ENCODE data around the gene BANF2. TPM values are rescaled to one million over a fixed set of nuclear protein-coding genes. Genes with fewer than 3 reads are reported as not detected.

The BANF2 gene
- total and polyA plus RNA-seq, 2 of the 13 experiments (the other 11 are each of a cell fraction or from before 2014, with no cell fraction given) = 0.35 TPM; not detected in 1

DNA sequence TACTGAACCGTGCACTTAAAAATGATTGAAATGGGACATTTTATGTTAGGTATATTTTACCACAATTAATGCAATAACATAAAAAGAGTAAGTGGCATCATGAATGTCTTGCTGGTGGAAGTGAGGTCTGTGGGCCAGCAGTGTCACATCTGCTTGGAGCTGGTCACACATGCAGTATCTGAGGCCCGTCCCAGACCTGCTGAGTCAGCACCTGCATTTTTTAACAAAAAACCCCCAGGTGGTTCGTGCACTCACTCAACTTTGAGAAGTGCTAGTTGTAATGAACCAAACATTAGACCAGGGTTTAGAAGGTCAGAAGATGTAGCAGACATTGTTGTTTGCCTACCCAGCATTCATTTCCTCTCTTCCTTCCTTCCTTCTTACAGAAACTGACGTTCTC is 21.0 kb downstream of the BANF2 start (continued):
- TF ChIP-seq, protein P1, sequence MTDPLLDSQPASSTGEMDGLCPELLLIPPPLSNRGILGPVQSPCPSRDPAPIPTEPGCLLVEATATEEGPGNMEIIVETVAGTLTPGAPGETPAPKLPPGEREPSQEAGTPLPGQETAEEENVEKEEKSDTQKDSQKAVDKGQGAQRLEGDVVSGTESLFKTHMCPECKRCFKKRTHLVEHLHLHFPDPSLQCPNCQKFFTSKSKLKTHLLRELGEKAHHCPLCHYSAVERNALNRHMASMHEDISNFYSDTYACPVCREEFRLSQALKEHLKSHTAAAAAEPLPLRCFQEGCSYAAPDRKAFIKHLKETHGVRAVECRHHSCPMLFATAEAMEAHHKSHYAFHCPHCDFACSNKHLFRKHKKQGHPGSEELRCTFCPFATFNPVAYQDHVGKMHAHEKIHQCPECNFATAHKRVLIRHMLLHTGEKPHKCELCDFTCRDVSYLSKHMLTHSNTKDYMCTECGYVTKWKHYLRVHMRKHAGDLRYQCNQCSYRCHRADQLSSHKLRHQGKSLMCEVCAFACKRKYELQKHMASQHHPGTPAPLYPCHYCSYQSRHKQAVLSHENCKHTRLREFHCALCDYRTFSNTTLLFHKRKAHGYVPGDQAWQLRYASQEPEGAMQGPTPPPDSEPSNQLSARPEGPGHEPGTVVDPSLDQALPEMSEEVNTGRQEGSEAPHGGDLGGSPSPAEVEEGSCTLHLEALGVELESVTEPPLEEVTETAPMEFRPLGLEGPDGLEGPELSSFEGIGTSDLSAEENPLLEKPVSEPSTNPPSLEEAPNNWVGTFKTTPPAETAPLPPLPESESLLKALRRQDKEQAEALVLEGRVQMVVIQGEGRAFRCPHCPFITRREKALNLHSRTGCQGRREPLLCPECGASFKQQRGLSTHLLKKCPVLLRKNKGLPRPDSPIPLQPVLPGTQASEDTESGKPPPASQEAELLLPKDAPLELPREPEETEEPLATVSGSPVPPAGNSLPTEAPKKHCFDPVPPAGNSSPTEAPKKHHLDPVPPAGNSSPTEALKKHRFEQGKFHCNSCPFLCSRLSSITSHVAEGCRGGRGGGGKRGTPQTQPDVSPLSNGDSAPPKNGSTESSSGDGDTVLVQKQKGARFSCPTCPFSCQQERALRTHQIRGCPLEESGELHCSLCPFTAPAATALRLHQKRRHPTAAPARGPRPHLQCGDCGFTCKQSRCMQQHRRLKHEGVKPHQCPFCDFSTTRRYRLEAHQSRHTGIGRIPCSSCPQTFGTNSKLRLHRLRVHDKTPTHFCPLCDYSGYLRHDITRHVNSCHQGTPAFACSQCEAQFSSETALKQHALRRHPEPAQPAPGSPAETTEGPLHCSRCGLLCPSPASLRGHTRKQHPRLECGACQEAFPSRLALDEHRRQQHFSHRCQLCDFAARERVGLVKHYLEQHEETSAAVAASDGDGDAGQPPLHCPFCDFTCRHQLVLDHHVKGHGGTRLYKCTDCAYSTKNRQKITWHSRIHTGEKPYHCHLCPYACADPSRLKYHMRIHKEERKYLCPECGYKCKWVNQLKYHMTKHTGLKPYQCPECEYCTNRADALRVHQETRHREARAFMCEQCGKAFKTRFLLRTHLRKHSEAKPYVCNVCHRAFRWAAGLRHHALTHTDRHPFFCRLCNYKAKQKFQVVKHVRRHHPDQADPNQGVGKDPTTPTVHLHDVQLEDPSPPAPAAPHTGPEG (CRISPR knock-in tag; IDR thresholded peaks at IDR 0.05) = no peak

DNA sequence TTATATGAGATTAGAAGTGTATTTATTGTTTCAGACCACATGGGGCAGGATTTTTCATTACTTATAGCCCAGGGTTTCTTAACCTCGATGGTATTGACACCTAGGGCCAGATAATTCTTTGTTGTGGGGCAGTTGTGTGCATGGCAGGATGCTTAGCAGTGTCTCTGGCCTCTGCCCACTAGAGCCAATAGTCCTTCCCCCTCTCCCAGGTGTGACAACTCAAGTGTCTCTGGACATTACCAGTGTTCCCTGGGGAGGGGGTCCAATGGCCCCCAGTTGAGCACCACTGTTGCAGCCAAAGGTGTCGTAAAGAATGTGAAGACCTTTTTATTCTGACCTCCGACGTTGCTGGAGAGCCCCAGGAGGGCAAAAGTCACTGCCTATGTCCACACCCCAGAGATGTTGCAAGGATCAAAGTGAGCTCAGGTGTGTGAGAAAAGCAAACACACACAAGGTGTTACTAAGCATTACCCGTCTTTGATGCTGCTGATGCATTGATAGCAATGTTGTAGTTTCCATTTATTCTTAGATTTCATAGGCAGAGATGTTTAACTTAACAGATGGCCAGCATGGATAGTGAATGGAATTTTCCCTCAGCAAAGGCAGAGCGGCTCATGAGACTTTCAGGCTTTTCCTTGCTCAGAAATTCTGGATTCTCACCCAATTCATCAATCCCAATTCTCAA is 22.2 kb downstream of the BANF2 start:
- Histone ChIP-seq H3K27ac (ENCODE audit: extremely low read length, insufficient read depth, low read length) (peak overlapping the region; percentile 55), H2AFZ (ENCODE audit: low read length) (no peak overlapping the region), H3K27me3 (ENCODE audit: control insufficient read depth in 1 of 2, insufficient read depth in 2 of 2, low read length in 2 of 2) (peaks cover 4 to 65% of the 10 kb centered on the region in 2 experiments; a peak in 4 of 5 replicates), H3K36me3 (replicated peaks in 1 of 2; ENCODE audit: control insufficient read depth in 1 of 2, insufficient read depth in 2 of 2, low read length in 2 of 2) (no peaks in the 10 kb centered on the region), H4K20me1 (ENCODE audit: insufficient read depth, low read length) (no peaks in the 10 kb centered on the region), H3K4me2 (ENCODE audit: low read depth, low read length) (peak overlapping the region; percentile 52), H3K4me1 (ENCODE audit: insufficient read depth, low read length) (peaks cover 44% of the 10 kb centered on the region), H3K79me2 (ENCODE audit: insufficient read depth, low read length) (no peaks in the 10 kb centered on the region), H3K4me3 (replicated peaks in 1 of 3; ENCODE audit: insufficient read depth in 1 of 3, low read depth in 2 of 3, low read length in 3 of 3) (peak overlapping the region in 1 of 3 experiments; percentile 8; a peak in 2 of 6 replicates), H3K9me3 (ENCODE audit: low read length) (no peaks in the 10 kb centered on the region), H3K9ac (ENCODE audit: insufficient read depth, low read depth, low read length) (no peak overlapping the region)
- FAIRE-seq (peak; percentile 97), DNase-seq (ENCODE audit: low spot score) (peak; percentile 99), ATAC-seq (peak; percentile 91)
- no TSS peak for BruUV-seq (replicated peaks)
- POLR2A ChIA-PET = interaction anchor here (0.8 to 5.5 kb wide), 17 partner anchors 12 to 176 kb away, joined by 3 to 81 read pairs (median 4); partner anchors contain the start of genes DSTN and RRBP1
- CTCF ChIA-PET (ENCODE audit: low intra/inter-chr PET ratio, low total read pairs) = interaction anchor here (1.3 to 1.6 kb wide), 4 partner anchors 11 to 176 kb away, joined by 3 to 13 read pairs (median 6); partner anchors contain the start of gene RRBP1
- 2% methylated on average over 6 of the region's 6 CpGs for WGBS (ENCODE audit: low lambda C conversion rate)
- in situ Hi-C loops (cut with HindIII; ENCODE audit: extremely low pct_ligation_motif_present, low pct_unique_long_range_greater_than_20kb) = no loop called here
- intact Hi-C loops (cut with micrococcal nuclease; ENCODE audit: unreplicated experiment) = loop anchor here (1.0 to 5.0 kb wide), 8 partner anchors 12 to 215 kb away; partner anchors contain the start of gene RRBP1
- TF ChIP-seq IRF2 (CRISPR knock-in tag; IDR thresholded peaks at IDR 0.05) (peak; percentile 93), MZF1 (CRISPR knock-in tag; IDR thresholded peaks at IDR 0.05; ENCODE audit: borderline replicate concordance) (no peak), ZNF335 (CRISPR knock-in tag; IDR thresholded peaks at IDR 0.05) (peak; percentile 87), ZNF841 (CRISPR knock-in tag; IDR thresholded peaks at IDR 0.05; ENCODE audit: borderline replicate concordance) (no peak), ZNF326 (CRISPR knock-in tag; IDR thresholded peaks at IDR 0.05; ENCODE audit: borderline replicate concordance) (no peak)
- TF ChIP-seq, protein P2, sequence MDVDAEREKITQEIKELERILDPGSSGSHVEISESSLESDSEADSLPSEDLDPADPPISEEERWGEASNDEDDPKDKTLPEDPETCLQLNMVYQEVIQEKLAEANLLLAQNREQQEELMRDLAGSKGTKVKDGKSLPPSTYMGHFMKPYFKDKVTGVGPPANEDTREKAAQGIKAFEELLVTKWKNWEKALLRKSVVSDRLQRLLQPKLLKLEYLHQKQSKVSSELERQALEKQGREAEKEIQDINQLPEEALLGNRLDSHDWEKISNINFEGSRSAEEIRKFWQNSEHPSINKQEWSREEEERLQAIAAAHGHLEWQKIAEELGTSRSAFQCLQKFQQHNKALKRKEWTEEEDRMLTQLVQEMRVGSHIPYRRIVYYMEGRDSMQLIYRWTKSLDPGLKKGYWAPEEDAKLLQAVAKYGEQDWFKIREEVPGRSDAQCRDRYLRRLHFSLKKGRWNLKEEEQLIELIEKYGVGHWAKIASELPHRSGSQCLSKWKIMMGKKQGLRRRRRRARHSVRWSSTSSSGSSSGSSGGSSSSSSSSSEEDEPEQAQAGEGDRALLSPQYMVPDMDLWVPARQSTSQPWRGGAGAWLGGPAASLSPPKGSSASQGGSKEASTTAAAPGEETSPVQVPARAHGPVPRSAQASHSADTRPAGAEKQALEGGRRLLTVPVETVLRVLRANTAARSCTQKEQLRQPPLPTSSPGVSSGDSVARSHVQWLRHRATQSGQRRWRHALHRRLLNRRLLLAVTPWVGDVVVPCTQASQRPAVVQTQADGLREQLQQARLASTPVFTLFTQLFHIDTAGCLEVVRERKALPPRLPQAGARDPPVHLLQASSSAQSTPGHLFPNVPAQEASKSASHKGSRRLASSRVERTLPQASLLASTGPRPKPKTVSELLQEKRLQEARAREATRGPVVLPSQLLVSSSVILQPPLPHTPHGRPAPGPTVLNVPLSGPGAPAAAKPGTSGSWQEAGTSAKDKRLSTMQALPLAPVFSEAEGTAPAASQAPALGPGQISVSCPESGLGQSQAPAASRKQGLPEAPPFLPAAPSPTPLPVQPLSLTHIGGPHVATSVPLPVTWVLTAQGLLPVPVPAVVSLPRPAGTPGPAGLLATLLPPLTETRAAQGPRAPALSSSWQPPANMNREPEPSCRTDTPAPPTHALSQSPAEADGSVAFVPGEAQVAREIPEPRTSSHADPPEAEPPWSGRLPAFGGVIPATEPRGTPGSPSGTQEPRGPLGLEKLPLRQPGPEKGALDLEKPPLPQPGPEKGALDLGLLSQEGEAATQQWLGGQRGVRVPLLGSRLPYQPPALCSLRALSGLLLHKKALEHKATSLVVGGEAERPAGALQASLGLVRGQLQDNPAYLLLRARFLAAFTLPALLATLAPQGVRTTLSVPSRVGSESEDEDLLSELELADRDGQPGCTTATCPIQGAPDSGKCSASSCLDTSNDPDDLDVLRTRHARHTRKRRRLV (CRISPR knock-in tag; IDR thresholded peaks at IDR 0.05) = peak; percentile 88; the same call in 1 of the 2 replicates
- TF ChIP-seq, protein P3, sequence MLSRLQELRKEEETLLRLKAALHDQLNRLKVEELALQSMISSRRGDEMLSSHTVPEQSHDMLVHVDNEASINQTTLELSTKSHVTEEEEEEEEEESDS (CRISPR knock-in tag; IDR thresholded peaks at IDR 0.05; ENCODE audit: borderline replicate concordance) = peak; percentile 52; the same call in 1 of the 2 replicates

All from HepG2 (cell line).